ENCODE results near the gene INHBB.

The INHBB gene

DNA sequence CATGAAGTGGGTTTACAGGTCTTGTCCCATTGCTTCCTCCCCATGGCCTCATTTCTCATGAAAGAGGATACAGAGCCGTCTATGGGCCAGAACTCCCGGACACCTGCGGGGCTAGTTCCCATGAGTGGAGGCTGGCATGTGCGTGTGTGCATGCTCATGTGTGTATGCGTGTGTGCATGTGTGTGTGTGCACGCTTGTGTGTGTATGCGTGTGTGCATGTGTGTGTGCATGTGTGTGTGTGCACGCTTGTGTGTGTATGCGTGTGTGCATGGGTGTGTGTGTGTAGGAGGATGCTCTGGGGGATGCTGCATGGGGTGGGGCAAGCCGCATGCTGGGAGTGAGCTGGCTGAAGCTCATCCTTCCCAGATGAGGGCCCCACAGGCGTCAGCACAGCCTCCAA is 20.8 kb downstream of the INHBB start:
- TF ChIP-seq POLR2A (IDR thresholded peaks at IDR 0.05; ENCODE audit: low read depth, low read length) (no peak), TAF1 (IDR thresholded peaks at IDR 0.05; ENCODE audit: borderline replicate concordance, low read depth, low read length) (no peak)
- DNase-seq (ENCODE audit: insufficient read length) (no peak), FAIRE-seq (no peak)

GRCh38 chr2:120367221-120367620 is 21.3 kb downstream of the INHBB start:
- DNase-seq (ENCODE audit: insufficient read length), result no peak
- TF ChIP-seq POLR2AphosphoS5 (IDR thresholded peaks at IDR 0.05; ENCODE audit: low read depth, low read length) (no peak), POLR2A (IDR thresholded peaks at IDR 0.05; ENCODE audit: low read depth, low read length) (no peak), TAF1 (IDR thresholded peaks at IDR 0.05; ENCODE audit: borderline replicate concordance, low read depth, low read length) (no peak)
- FAIRE-seq, result no peak

DNA sequence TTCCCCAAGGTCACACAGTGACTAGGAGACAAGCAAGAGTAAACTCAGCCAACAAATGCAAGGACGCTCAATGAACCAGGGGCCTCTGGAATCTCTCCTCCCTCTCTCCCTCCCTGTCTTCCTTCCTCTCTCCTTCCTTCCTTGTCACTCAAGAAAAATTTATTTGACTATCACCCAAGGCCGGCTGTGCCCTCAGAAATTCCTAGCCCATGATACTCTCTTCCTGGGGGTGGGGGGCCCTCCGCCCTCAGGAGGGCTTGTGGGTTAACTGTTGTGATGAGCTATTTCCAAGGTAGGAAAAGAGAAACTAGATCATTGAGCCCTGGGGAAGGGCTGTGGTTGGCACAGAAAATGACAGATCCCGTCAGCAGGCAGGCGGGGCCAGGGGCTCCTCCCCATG is 21.7 kb downstream of the INHBB start:
- FAIRE-seq, result no peak
- no peak for DNase-seq (ENCODE audit: insufficient read length)

GRCh38 chr2:120368086-120368485 is 22.1 kb downstream of the INHBB start:
- FAIRE-seq (no peak), DNase-seq (ENCODE audit: insufficient read length) (no peak)
- TF ChIP-seq POLR2A (IDR thresholded peaks at IDR 0.05; ENCODE audit: low read depth, low read length) (no peak), POLR2AphosphoS5 (IDR thresholded peaks at IDR 0.05; ENCODE audit: low read depth, low read length) (no peak), TAF1 (IDR thresholded peaks at IDR 0.05; ENCODE audit: borderline replicate concordance, low read depth, low read length) (no peak)

More for the DNA sequence above, 21.7 kb downstream of the INHBB start:
- TF ChIP-seq POLR2AphosphoS5 (IDR thresholded peaks at IDR 0.05; ENCODE audit: low read depth, low read length) (no peak), TAF1 (IDR thresholded peaks at IDR 0.05; ENCODE audit: borderline replicate concordance, low read depth, low read length) (no peak), POLR2A (IDR thresholded peaks at IDR 0.05; ENCODE audit: low read depth, low read length) (no peak)

DNA sequence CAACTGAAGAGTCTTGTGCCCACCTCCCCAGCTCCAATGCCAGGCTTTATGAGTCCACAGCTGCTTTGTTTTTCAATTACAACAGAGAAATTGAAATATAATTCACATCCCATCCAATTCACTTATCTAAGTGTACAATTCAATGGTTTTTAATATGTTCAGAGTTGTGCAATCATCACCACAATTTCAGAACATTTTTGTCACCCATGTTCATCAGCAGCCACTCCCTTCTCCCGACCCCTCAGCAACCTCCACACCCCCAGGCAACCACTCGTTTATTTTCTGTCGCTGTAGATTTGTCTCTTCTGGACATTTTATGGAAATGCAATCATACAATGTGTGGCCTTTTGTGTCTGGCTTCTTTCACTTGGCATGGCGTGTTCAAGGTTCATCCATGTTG is 23.3 kb downstream of the INHBB start:
- FAIRE-seq (no peak), DNase-seq (ENCODE audit: insufficient read length) (no peak)
- TF ChIP-seq POLR2AphosphoS5 (IDR thresholded peaks at IDR 0.05; ENCODE audit: low read depth, low read length), result no peak
- TF ChIP-seq TAF1 (IDR thresholded peaks at IDR 0.05; ENCODE audit: borderline replicate concordance, low read depth, low read length), result no peak
- TF ChIP-seq POLR2A (IDR thresholded peaks at IDR 0.05; ENCODE audit: low read depth, low read length), result no peak

DNA sequence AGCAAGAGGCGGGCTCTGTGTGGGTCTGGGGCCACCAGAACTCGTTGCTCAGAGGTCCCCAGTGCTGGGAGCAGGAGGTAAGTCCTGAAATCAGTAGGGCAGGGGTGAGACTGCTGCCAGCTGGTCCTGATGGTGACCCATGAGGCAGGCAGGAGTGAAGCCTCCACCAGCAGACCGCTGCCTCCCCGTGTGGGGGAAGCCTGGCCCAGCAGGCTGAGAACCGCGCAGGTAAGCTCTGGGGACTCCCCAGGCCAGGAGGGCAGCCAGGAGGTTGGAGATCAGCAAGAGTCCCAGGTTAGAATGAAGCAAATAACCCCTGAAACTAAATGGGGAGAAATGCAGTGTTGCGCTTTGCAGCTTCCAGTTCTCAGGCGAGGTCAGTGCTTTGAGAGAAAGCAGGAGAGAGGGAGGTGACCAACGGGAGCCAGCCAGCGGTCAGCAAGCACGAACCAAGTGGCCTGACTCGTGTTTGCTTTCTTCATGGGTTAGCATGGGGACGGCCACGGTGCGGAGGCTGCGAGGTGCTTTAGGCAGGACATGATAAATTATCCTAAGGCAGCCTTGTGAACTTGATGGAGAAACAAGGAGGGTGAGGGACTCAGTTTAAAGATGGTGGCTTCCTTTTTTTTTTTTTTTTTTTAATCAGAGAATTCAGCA is 26.2 kb downstream of the INHBB start:
- DNase-seq (ENCODE audit: insufficient read length) (no peak), FAIRE-seq (no peak)
- TF ChIP-seq POLR2A (IDR thresholded peaks at IDR 0.05; ENCODE audit: low read depth, low read length) (no peak), POLR2AphosphoS5 (IDR thresholded peaks at IDR 0.05; ENCODE audit: low read depth, low read length) (no peak), TAF1 (IDR thresholded peaks at IDR 0.05; ENCODE audit: borderline replicate concordance, low read depth, low read length) (no peak)

- DNase-seq (ENCODE audit: insufficient read length), result no peak
- TF ChIP-seq POLR2A (IDR thresholded peaks at IDR 0.05; ENCODE audit: low read depth, low read length) (no peak), POLR2AphosphoS5 (IDR thresholded peaks at IDR 0.05; ENCODE audit: low read depth, low read length) (no peak), TAF1 (IDR thresholded peaks at IDR 0.05; ENCODE audit: borderline replicate concordance, low read depth, low read length) (no peak)
- no peak for FAIRE-seq
Measured at GRCh38 chr2:120372816-120373215, 26.9 kb downstream of the INHBB start.

GRCh38 chr2:120373424-120373823 is 27.5 kb downstream of the INHBB start:
- FAIRE-seq (no peak), DNase-seq (ENCODE audit: insufficient read length) (no peak)
- no peak for TF ChIP-seq POLR2A (IDR thresholded peaks at IDR 0.05; ENCODE audit: low read depth, low read length)
- no peak for TF ChIP-seq TAF1 (IDR thresholded peaks at IDR 0.05; ENCODE audit: borderline replicate concordance, low read depth, low read length)
- no peak for TF ChIP-seq POLR2AphosphoS5 (IDR thresholded peaks at IDR 0.05; ENCODE audit: low read depth, low read length)

GRCh38 chr2:120374821-120375220 is 28.9 kb downstream of the INHBB start:
- no peak for DNase-seq (ENCODE audit: insufficient read length)
- TF ChIP-seq TAF1 (IDR thresholded peaks at IDR 0.05; ENCODE audit: borderline replicate concordance, low read depth, low read length), result no peak
- TF ChIP-seq POLR2A (IDR thresholded peaks at IDR 0.05; ENCODE audit: low read depth, low read length), result no peak
- no peak for TF ChIP-seq POLR2AphosphoS5 (IDR thresholded peaks at IDR 0.05; ENCODE audit: low read depth, low read length)
- FAIRE-seq, result no peak

- no peak for FAIRE-seq
- TF ChIP-seq POLR2A (IDR thresholded peaks at IDR 0.05; ENCODE audit: low read depth, low read length), result no peak
- no peak for TF ChIP-seq TAF1 (IDR thresholded peaks at IDR 0.05; ENCODE audit: borderline replicate concordance, low read depth, low read length)
- no peak for TF ChIP-seq POLR2AphosphoS5 (IDR thresholded peaks at IDR 0.05; ENCODE audit: low read depth, low read length)
Measured at GRCh38 chr2:120375251-120376020, 29.5 kb downstream of the INHBB start.

GRCh38 chr2:120376101-120376500 is 30.2 kb downstream of the INHBB start:
- TF ChIP-seq POLR2AphosphoS5 (IDR thresholded peaks at IDR 0.05; ENCODE audit: low read depth, low read length) (no peak), TAF1 (IDR thresholded peaks at IDR 0.05; ENCODE audit: borderline replicate concordance, low read depth, low read length) (no peak)
- no peak for FAIRE-seq
- no peak for DNase-seq (ENCODE audit: insufficient read length)

More at GRCh38 chr2:120375251-120376020, 29.5 kb downstream of the INHBB start:
- no peak for DNase-seq (ENCODE audit: insufficient read length)
